Testis (tissue), 2 donors: ENCODE measurements around the gene LRRC49.

Experiments used
- POLR2A ChIP-seq: fragments of 450-650 bp; IDR thresholded peaks from one replicate; pipeline ENCODE4 v1.6.1; 2017; ENCODE audit warnings: antibody characterized with exemption, mild to moderate bottlenecking, moderate library complexity
- TF ChIP-seq, protein P1 (sequence below), 3 experiments: fragments of 450-650 bp in 2 of 3; fragments of 200-600 bp in 1 of 3; sonication (generic) in 1 of 3; IDR thresholded peaks; one replicate each; pipeline ENCODE4 v1.5.1; 2016 to 2019; ENCODE audit warnings: antibody characterized with exemption in 3 of 3, mild to moderate bottlenecking in 2 of 3, moderate library complexity in 1 of 3

DNA sequence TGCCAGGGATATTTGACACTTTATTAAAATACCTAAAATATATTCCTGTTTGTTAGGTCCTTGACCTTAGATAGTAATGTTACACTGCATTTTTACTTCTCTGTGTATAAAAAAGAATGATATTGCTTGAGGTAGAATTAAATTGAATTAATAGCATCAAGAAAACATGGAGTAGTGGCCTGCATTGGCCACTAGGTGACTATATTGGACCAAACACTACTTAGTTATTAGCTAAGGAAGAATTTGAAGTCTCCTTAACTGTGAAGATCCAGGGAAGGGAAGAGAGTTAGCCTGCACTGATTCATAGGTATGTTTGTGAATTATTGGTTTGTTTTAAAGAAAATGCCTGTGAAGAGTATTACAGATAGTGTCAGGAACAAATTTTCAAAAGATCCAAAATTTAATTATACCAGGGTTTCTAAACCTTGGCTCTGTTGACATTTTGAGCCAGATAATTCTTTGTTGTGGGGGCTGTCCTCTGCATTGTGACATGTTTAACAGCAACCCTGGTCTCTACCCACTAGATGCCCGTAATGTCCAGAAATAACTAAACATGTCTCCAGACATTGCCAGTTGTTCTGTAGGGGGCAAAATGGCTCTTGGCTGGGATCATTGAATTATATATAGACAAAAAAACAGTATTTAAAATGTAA lies 119.0 kb downstream of the LRRC49 start:
- TF ChIP-seq, protein P1, sequence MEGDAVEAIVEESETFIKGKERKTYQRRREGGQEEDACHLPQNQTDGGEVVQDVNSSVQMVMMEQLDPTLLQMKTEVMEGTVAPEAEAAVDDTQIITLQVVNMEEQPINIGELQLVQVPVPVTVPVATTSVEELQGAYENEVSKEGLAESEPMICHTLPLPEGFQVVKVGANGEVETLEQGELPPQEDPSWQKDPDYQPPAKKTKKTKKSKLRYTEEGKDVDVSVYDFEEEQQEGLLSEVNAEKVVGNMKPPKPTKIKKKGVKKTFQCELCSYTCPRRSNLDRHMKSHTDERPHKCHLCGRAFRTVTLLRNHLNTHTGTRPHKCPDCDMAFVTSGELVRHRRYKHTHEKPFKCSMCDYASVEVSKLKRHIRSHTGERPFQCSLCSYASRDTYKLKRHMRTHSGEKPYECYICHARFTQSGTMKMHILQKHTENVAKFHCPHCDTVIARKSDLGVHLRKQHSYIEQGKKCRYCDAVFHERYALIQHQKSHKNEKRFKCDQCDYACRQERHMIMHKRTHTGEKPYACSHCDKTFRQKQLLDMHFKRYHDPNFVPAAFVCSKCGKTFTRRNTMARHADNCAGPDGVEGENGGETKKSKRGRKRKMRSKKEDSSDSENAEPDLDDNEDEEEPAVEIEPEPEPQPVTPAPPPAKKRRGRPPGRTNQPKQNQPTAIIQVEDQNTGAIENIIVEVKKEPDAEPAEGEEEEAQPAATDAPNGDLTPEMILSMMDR (IDR thresholded peaks at IDR 0.05), result peak; percentile 62 to 87 (median 70)
- no peak for TF ChIP-seq POLR2A
